GM13976 (cell line): Measurements from ENCODE around the gene RNASEH2B.

ENCODE experiments used
- DNase-seq: peaks from one replicate; pipeline ENCODE4 v3.0.0; 2012; ENCODE audit warnings: low spot score
- in situ Hi-C: fragments of 300-500 bp; cut with MboI; formaldehyde crosslinking; loops from one replicate; pipeline ENCODE4 v1.12.0; 2022; ENCODE audit warnings: low sequenced_read_pairs, mixed read lengths, inconsistent platforms; ENCODE audit not compliant: unreplicated experiment
- TF ChIP-seq, protein P1 (sequence below): IDR thresholded peaks from 2 replicates; pipeline ENCODE4 v1.5.1; 2012; ENCODE audit warnings: borderline replicate concordance, mild to moderate bottlenecking; ENCODE audit not compliant: insufficient read depth; ENCODE audit errors: extremely low read depth, missing control alignments, control extremely low read depth

RNASEH2B gene

DNA sequence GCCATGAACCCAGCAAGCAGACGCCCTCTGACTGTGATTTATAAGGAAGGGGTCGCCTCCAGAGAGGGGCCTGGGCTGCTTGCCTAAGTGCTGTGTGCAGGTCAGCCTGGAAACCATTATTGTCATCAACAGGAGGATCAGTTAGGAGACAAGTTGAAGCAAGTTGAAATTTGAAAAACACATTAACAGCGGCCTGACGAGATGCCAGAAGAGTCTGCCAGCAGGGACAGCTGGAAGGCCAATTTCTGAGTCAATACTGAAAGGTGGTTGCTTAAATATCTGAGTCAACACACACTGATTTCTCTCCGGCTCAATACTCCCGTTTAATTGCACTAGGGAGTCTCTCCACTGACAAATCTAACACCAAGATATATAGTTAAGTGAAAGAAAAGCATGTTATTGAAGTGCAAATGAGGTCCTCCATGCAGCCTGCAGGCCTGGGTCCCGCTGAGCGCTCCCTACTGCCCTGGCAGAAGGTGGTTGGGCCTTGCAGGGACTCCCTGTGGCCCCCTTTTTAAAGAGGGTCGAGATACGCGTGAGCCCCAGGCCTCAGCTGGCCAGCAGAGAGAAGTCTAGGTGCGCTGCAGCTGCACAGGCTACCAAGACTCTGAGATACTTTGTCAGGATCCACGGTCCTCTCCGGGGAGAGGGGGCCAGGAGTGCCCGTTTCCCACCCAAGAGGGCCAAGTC, 91.1 kb downstream of the RNASEH2B start:
- TF ChIP-seq, protein P1, sequence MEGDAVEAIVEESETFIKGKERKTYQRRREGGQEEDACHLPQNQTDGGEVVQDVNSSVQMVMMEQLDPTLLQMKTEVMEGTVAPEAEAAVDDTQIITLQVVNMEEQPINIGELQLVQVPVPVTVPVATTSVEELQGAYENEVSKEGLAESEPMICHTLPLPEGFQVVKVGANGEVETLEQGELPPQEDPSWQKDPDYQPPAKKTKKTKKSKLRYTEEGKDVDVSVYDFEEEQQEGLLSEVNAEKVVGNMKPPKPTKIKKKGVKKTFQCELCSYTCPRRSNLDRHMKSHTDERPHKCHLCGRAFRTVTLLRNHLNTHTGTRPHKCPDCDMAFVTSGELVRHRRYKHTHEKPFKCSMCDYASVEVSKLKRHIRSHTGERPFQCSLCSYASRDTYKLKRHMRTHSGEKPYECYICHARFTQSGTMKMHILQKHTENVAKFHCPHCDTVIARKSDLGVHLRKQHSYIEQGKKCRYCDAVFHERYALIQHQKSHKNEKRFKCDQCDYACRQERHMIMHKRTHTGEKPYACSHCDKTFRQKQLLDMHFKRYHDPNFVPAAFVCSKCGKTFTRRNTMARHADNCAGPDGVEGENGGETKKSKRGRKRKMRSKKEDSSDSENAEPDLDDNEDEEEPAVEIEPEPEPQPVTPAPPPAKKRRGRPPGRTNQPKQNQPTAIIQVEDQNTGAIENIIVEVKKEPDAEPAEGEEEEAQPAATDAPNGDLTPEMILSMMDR, result no peak
- in situ Hi-C loops, result no loop called here
- no peak for DNase-seq

DNA sequence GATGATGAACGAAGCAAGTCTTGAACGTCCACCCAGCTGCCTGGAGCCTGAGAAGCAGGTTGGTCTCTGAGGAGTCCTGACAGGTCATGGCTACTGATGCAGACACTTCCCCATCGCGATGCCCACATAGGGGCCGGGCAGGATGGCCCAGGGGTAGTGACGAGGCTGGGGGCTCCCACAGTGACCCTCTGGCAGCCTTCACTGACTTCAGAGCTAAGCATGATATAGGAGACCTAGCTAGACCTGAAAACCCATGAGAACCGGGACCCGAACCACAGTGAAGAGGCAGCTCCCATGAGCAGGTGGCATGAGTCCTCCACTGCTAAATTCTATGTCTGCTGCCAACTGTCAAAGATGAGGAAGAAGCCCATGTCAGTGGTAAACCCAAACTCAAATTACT, 91.7 kb downstream of the RNASEH2B start:
- DNase-seq, result no peak
- in situ Hi-C loops, result no loop called here
- TF ChIP-seq, protein P1, result no peak

DNA sequence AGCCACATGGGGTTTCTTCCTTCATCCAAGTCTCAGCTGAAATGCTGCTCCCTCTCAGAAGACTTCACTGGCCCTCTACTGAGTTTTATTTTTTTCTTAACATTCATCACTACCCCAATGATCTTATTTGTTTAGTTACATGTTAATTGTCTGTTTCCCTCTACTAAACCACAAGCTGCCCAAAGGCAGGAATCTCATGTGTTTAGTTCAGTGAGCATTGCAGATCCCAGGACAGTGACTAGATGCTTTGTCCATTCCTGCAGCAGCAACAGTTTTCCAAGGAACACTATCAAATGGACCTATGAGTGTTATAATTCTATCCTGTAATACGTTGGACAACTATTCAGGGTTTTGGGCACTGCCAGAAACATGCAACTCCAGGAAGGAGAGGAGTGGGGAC, 93.1 kb downstream of the RNASEH2B start:
- DNase-seq, result no peak
- in situ Hi-C loops, result no loop called here
- TF ChIP-seq, protein P1, result no peak

DNA sequence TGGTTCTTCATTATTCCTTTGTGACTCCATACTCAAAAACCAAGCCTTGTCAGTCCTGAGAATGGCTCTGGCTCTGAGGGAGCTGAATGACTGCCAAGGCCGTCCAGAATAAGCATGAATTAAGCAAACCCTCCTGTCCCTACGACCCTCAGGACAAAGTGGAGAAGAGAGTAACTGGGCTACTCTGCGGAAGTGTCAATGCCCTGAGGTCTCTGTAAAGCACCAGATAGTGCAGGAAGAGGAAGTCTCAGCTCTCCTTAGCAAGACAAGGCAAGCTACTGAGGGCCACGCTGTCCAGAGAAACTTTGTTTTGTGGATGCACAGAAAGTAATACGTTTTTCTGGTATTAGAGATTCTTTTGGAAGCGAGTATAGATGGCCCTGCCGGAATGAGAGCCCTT, 94.1 kb downstream of the RNASEH2B start:
- no peak for DNase-seq
- TF ChIP-seq, protein P1, result no peak
- in situ Hi-C loops, result no loop called here

DNA sequence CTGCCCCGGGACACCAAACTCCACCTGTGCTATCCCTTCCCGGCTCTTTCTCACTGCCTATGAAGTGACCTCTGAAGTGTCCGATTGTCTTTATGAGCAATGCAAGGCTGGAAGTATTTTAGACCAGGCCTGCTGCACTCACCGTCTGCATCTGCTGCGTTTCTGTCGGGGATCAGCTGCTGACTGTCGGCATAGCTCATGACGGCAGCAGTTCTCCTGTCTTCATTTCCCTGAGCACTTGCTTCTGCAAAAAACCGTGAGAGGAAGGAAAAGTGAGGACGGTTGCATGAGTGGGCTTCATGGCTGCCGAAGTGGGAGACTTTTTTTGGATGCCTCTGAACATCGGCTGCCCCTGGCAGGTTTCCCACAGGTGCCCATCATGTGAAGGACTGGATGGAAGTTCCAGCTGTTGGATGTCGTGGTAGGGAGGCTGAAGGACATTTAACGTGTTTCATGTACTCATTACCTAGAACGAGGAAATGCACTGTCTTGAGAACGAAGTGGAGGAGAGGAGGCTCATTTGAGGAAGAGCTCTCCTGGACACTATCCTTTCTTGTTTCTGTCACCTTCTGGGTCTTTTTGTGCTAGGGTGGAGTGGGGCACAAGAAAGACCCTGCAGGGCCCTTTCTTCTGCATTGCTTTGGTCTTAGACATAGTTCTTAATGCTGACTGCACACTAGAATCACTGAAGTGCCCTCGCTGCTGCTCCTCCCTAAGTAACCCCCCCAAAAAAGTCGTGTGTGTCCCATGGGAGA, 94.7 kb downstream of the RNASEH2B start:
- in situ Hi-C loops, result no loop called here
- TF ChIP-seq, protein P1, result no peak
- no peak for DNase-seq

DNA sequence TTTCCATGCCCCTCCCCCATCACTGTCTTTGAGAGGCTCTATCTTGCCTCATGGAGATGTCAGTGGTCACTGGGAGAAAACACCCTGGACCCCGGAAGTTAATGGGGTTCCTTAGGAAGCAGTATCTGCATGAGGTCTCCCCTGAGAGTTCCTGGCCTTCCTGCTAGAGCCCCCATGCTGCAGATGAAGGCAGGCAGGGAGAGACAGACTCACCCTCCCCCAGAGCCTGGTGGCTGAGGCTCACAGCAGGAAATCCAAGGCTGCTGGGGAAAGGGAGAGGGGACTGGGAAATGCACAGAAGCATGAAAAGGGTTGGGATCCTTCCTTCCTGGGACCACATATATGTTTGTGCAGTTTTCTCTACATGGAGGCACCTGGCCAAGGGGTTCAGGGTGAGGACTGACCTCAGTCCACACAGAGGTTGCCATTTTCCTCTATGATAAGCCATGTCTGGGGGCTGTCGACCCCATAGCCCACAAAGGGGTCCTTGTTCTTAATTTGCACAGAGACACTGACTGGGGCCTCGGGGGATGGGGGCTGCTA, 95.4 kb downstream of the RNASEH2B start:
- in situ Hi-C loops, result no loop called here
- TF ChIP-seq, protein P1, result no peak
- no peak for DNase-seq
